ENCODE measurements around the gene PLD1. TPM values are rescaled to one million over a fixed set of nuclear protein-coding genes. Genes with fewer than 3 reads are reported as not detected.

Gene PLD1
- total and polyA plus RNA-seq, 10 of the 15 experiments (the other 5 are each of a cell fraction or from before 2014, with no cell fraction given): 2.9 to 108 (median 3.6) TPM

DNA sequence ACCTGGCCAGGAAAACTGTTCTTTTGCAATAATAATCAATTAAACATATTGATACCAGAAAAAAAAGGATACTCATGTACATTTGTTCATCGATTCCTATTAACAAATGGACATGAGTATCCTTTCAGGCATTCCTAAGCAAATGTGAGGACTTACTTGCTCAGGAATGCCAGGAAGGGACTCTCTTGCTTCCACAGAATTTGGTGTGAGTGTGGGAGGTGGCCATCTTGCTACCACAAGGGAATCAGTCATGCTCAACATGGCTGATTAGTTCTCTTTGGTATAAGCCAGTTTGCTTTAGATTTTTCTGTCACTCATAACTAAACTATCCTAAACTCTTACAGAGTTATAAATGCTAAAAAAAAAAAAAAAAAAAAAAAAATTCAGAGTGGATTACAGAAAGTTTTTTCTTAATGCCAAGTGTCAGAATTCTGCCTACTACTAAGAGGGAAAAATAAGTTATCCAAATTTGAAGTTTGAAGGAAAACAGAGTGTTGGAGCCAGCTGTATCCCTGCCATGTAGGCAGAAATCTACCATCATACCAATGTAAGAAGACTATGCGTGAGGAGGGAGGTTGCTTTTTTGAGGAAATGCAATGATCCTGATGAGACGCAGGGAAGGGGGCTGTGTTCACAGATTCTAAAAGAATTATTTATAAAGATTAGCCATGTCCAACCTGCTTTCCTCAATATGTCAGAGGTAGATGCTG, 98.7 kb downstream of the PLD1 start (continued):
- TF ChIP-seq, protein P1, sequence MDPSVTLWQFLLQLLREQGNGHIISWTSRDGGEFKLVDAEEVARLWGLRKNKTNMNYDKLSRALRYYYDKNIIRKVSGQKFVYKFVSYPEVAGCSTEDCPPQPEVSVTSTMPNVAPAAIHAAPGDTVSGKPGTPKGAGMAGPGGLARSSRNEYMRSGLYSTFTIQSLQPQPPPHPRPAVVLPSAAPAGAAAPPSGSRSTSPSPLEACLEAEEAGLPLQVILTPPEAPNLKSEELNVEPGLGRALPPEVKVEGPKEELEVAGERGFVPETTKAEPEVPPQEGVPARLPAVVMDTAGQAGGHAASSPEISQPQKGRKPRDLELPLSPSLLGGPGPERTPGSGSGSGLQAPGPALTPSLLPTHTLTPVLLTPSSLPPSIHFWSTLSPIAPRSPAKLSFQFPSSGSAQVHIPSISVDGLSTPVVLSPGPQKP (IDR thresholded peaks at IDR 0.05; ENCODE audit: low read depth, low read length): no peak

DNA sequence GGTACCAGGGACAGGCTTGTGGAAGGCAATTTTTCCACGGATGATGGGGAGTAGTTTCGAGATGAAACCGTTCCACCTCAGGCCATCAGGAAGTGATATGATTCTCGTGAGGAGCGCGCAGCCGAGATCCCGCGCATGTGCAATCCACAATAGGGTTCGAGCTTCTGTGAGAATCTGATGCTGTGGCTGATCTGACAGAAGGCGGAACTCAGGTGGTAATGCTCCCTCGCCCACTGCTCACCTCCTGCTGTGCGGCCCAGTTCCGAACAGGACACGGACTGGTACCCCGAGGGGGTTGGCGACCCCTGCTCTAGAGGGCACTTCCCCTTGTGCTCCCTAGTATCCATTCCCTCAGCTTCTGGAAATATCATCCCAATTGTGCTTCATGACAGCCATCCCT, 99.9 kb downstream of the PLD1 start:
- Histone ChIP-seq H2AFZ (ENCODE audit: control insufficient read depth, low read depth, low read length) (no peak overlapping the region), H3K4me2 (ENCODE audit: control insufficient read depth, insufficient read depth) (no peak overlapping the region), H3K79me2 (ENCODE audit: control insufficient read depth, insufficient read depth, low read length) (no peaks in the 10 kb centered on the region), H3K9me3 (replicated peaks; ENCODE audit: control insufficient read depth, insufficient read depth, low read length) (no peaks in the 10 kb centered on the region), H3K27me3 (replicated peaks in 1 of 2; ENCODE audit: control insufficient read depth in 2 of 2, insufficient read depth in 2 of 2, low read length in 1 of 2) (no peaks in the 10 kb centered on the region), H3K36me3 (ENCODE audit: control insufficient read depth in 2 of 2, insufficient read depth in 2 of 2, low read length in 1 of 2) (peaks cover 0 to 3% of the 10 kb centered on the region in 2 experiments; a peak in 2 of 4 replicates), H3K9ac (ENCODE audit: control insufficient read depth, insufficient read depth, low read length) (no peak overlapping the region), H3K27ac (ENCODE audit: control insufficient read depth, insufficient read depth) (no peak overlapping the region), H3K4me3 (no peak overlapping the region), H3K4me1 (ENCODE audit: control insufficient read depth, insufficient read depth, low read length) (no peaks in the 10 kb centered on the region), H4K20me1 (ENCODE audit: control insufficient read depth, insufficient read depth) (no peaks in the 10 kb centered on the region)
- in situ Hi-C loops (cut with MboI) (no loop called here), intact Hi-C loops (cut with micrococcal nuclease; ENCODE audit: unreplicated experiment) (no loop called here)
- ChIA-PET CTCF (interaction anchor here (1.6 kb wide), 1 partner anchor 119 kb away, joined by 5 read pairs; no protein-coding TSS in a partner anchor), SMC1A (ENCODE audit: uncharacterized antibody, unreplicated experiment) (interaction anchor here (1.0 to 2.0 kb wide), 2 partner anchors 62 to 119 kb away, joined by 3 to 4 read pairs; no protein-coding TSS in a partner anchor), RAD21 (ENCODE audit: unreplicated experiment) (no interaction called here), POLR2A (no interaction called here)
- FAIRE-seq (no peak), DNase-seq (ENCODE audit: low read depth, low spot score) (no peak), ATAC-seq (no peak)
- BruUV-seq (replicated peaks): no TSS peak
- 71% methylated on average over 17 of the region's 17 CpGs for WGBS (ENCODE audit: insufficient coverage, insufficient replicate concordance, low lambda C conversion rate, missing lambda C conversion rate)
- TF ChIP-seq TARDBP (IDR thresholded peaks at IDR 0.05; ENCODE audit: borderline replicate concordance) (no peak), KDM1A (IDR thresholded peaks at IDR 0.05; ENCODE audit: borderline replicate concordance) (no peak), RAD21 (IDR thresholded peaks at IDR 0.05; ENCODE audit: insufficient read depth, low read depth, low read length) (no peak), SUZ12 (IDR thresholded peaks at IDR 0.05; ENCODE audit: unreplicated experiment) (no peak), MTA2 (IDR thresholded peaks at IDR 0.05; ENCODE audit: low read depth) (no peak)
- TF ChIP-seq, protein P2, sequence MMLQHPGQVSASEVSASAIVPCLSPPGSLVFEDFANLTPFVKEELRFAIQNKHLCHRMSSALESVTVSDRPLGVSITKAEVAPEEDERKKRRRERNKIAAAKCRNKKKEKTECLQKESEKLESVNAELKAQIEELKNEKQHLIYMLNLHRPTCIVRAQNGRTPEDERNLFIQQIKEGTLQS (IDR thresholded peaks at IDR 0.05; ENCODE audit: borderline replicate concordance, extremely low read depth, low read depth, low read length): no peak
- TF ChIP-seq, protein P3, sequence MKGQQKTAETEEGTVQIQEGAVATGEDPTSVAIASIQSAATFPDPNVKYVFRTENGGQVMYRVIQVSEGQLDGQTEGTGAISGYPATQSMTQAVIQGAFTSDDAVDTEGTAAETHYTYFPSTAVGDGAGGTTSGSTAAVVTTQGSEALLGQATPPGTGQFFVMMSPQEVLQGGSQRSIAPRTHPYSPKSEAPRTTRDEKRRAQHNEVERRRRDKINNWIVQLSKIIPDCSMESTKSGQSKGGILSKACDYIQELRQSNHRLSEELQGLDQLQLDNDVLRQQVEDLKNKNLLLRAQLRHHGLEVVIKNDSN (IDR thresholded peaks at IDR 0.05; ENCODE audit: borderline replicate concordance, extremely low read length, insufficient read depth, low read depth, low read length): no peak
- TF ChIP-seq, protein P4, sequence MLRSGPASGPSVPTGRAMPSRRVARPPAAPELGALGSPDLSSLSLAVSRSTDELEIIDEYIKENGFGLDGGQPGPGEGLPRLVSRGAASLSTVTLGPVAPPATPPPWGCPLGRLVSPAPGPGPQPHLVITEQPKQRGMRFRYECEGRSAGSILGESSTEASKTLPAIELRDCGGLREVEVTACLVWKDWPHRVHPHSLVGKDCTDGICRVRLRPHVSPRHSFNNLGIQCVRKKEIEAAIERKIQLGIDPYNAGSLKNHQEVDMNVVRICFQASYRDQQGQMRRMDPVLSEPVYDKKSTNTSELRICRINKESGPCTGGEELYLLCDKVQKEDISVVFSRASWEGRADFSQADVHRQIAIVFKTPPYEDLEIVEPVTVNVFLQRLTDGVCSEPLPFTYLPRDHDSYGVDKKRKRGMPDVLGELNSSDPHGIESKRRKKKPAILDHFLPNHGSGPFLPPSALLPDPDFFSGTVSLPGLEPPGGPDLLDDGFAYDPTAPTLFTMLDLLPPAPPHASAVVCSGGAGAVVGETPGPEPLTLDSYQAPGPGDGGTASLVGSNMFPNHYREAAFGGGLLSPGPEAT (IDR thresholded peaks at IDR 0.05; ENCODE audit: low read depth): no peak
- TF ChIP-seq, protein P5, sequence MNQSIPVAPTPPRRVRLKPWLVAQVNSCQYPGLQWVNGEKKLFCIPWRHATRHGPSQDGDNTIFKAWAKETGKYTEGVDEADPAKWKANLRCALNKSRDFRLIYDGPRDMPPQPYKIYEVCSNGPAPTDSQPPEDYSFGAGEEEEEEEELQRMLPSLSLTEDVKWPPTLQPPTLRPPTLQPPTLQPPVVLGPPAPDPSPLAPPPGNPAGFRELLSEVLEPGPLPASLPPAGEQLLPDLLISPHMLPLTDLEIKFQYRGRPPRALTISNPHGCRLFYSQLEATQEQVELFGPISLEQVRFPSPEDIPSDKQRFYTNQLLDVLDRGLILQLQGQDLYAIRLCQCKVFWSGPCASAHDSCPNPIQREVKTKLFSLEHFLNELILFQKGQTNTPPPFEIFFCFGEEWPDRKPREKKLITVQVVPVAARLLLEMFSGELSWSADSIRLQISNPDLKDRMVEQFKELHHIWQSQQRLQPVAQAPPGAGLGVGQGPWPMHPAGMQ (IDR thresholded peaks at IDR 0.05; ENCODE audit: borderline replicate concordance): no peak
- TF ChIP-seq, protein P6, sequence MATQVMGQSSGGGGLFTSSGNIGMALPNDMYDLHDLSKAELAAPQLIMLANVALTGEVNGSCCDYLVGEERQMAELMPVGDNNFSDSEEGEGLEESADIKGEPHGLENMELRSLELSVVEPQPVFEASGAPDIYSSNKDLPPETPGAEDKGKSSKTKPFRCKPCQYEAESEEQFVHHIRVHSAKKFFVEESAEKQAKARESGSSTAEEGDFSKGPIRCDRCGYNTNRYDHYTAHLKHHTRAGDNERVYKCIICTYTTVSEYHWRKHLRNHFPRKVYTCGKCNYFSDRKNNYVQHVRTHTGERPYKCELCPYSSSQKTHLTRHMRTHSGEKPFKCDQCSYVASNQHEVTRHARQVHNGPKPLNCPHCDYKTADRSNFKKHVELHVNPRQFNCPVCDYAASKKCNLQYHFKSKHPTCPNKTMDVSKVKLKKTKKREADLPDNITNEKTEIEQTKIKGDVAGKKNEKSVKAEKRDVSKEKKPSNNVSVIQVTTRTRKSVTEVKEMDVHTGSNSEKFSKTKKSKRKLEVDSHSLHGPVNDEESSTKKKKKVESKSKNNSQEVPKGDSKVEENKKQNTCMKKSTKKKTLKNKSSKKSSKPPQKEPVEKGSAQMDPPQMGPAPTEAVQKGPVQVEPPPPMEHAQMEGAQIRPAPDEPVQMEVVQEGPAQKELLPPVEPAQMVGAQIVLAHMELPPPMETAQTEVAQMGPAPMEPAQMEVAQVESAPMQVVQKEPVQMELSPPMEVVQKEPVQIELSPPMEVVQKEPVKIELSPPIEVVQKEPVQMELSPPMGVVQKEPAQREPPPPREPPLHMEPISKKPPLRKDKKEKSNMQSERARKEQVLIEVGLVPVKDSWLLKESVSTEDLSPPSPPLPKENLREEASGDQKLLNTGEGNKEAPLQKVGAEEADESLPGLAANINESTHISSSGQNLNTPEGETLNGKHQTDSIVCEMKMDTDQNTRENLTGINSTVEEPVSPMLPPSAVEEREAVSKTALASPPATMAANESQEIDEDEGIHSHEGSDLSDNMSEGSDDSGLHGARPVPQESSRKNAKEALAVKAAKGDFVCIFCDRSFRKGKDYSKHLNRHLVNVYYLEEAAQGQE (IDR thresholded peaks at IDR 0.05; ENCODE audit: low read depth, low read length): no peak

Data from GM12878 (cell line).